ENCODE results near the gene ITGA3. TPM values are rescaled to one million over a fixed set of nuclear protein-coding genes. Genes with fewer than 3 reads are reported as not detected.

The ITGA3 gene
- total RNA-seq, 2 donors from 2014 or later, result 16.6 to 16.9 TPM

DNA sequence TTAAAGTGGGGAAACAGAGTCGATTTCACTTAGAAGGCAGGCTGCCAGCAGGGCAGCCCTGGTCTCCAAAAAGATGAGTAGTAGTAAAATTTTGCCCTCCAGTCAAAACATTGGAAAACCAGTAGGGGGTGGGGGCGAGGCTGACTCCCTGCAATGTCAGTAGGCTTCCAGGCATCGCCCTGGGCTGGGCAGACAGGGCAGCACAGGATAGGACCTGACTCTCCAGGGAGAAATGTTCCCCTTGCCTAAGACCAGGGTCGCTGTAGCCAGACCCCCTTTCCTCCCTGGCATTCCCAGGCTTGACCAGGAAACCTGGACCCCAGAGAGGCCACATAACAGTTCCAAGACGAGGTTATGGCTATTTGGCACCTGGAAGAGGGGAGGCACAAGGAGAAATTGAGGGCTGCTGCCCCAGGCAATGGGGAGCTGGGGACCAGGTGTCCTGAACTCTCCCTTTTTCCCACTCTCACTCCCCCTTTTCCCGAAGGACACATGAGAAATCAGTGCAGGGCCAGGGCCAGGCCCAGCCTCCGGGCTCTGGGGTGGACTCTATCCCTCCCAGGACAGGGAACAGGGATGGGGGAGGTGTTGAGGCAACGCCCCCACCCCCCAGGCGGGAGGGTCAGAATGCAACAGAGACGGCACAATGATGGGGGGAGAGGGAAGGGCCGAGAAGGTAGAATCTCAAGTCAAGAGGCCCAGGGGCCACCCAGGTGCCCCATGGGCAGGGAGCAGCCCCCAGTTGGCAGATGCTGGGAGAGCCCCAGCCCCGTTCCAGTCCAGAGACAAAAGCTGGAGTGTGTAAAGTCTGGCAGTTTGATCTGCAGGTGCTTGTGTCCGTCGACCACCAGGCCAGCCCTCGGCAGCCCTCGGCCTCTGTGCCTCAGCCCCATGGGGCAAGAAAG is 78.5 kb downstream of the ITGA3 start:
- Mint-ChIP-seq H3K27ac (no peak overlapping the region), H3K9me3 (no peaks in the 10 kb centered on the region), H3K4me1 (ENCODE audit: low read depth) (peaks cover 38% of the 10 kb centered on the region), H3K27me3 (ENCODE audit: low read depth) (peaks cover 7% of the 10 kb centered on the region), H3K4me3 (no peak overlapping the region), H3K36me3 (ENCODE audit: insufficient read depth in 2 of 2) (peaks cover 10 to 34% of the 10 kb centered on the region in 2 donors)
- DNase-seq (no peak), ATAC-seq (replicated peaks in 1 of 2) (no peak)

DNA sequence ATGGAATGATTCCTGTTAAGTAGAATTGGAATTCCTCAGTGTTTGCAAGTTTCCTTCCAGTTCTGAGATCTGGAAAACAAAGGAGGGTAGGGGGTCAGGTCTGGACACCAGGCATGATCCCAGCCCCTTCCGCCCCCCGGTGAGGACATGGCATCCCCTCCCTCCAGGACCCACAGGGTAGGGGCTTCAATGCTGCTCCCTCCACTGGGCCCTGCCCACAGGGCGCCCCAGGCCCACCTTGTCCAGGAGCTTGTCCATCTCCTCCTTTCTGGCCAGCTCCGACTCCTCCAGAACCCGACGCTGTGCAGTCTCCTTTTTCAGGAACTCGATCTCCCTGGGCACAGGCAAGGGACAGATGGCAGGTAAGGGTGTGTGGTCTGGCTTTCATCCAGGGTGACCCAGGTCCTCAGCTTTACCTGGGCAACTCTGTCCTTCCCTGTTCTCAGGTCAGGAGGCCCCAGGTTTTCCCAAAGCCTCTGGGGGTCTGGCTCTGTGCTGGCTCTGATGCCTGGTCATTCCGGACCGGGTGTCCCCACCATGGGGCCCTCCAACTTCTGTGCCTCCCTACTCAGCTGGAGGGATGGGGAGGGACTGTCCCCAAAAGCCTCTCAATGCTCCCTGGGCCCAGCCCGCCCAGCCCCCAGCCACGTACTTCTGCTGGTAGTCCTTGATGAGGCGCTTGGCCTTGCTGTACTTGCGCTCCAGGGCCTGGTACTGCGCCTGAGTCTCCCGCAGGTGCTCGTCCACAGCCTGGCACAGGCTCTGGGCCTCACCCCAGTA is 79.6 kb downstream of the ITGA3 start:
- DNase-seq, result no peak
- ATAC-seq (replicated peaks in 1 of 2), result no peak
- no peak overlapping the region for H3K27ac Mint-ChIP-seq
- no peak overlapping the region for H3K4me3 Mint-ChIP-seq
- peaks cover 49% of the 10 kb centered on the region for H3K4me1 Mint-ChIP-seq (ENCODE audit: low read depth)
- H3K36me3 Mint-ChIP-seq (ENCODE audit: insufficient read depth in 2 of 2), result peaks cover 10 to 38% of the 10 kb centered on the region in 2 donors
- H3K9me3 Mint-ChIP-seq, result no peaks in the 10 kb centered on the region
- H3K27me3 Mint-ChIP-seq (ENCODE audit: low read depth), result peaks cover 5% of the 10 kb centered on the region

DNA sequence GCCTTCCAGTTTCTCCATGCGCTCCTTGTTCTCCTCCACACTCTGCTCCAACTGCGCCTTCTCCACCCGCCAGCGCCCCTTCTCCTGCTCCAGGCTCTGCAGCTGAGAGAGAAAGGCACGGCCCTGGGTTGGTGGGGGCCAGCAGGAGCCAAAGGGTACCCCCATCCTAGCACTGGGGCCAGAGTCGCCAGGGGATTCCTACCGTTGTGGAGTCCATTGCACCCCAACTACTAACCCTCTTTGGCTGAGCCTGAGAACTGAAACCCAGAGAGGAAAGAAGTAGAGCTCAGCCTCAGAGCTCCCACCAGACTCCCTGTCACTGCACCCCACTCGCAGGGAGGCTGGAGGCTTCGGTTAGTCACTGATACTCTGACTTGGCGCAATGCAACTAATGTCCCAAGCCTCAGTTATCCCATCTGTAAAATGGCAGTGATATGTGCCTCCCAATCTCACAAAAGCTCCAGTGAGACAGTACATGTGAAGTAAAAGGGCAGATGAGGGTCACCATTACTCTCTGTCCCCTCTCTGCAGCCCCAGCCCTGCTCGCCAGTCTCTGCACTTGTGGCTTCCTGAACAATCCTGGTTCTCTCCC is 80.3 kb downstream of the ITGA3 start:
- Mint-ChIP-seq H3K27ac (no peak overlapping the region), H3K4me3 (no peak overlapping the region), H3K27me3 (ENCODE audit: low read depth) (no peaks in the 10 kb centered on the region), H3K9me3 (no peaks in the 10 kb centered on the region), H3K36me3 (ENCODE audit: insufficient read depth in 2 of 2) (peaks cover 10 to 38% of the 10 kb centered on the region in 2 donors), H3K4me1 (ENCODE audit: low read depth) (peaks cover 49% of the 10 kb centered on the region)
- ATAC-seq (replicated peaks in 1 of 2), result no peak
- no peak for DNase-seq

- H3K4me3 Mint-ChIP-seq, result no peak overlapping the region
- no peak overlapping the region for H3K27ac Mint-ChIP-seq
- H3K27me3 Mint-ChIP-seq (ENCODE audit: low read depth), result no peaks in the 10 kb centered on the region
These were observed 81.1 kb downstream of the ITGA3 start for GRCh38 chr17:50137042-50137441.

DNA sequence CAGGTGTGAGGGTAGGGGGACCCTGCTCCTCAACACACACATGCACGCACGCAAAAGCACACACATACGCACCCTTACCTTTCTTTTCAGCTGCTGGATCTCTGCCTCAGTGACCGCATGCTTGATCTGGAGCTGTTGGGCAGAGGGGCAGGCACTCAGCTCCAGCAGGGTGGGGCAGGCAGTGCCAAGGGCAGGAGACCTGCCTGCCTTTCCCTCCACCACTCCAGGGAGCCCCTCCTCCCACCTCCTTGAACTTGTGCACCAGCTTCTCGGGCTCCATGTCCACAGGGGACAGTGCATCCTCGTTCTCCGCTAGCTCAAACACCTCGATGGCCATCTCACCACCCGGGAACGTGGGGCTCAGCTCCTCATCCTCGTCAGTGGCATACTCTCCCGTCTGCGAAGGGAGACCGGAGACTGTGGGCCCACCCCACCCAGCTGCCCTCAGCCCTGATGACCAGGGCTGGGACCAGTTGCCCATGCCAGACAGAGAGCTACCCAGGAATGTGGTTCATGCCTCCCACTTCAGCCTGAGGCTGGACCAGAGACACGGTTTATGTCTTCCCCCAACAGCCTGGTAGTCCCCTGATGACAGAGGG is 83.4 kb downstream of the ITGA3 start:
- H3K4me1 Mint-ChIP-seq (ENCODE audit: low read depth), result peaks cover 64% of the 10 kb centered on the region
- ATAC-seq (replicated peaks in 1 of 2) (no peak), DNase-seq (no peak)
- H3K27me3 Mint-ChIP-seq (ENCODE audit: low read depth), result no peaks in the 10 kb centered on the region
- H3K36me3 Mint-ChIP-seq (ENCODE audit: insufficient read depth in 2 of 2), result peaks cover 16 to 44% of the 10 kb centered on the region in 2 donors
- no peaks in the 10 kb centered on the region for H3K9me3 Mint-ChIP-seq
- H3K4me3 Mint-ChIP-seq, result no peak overlapping the region
- no peak overlapping the region for H3K27ac Mint-ChIP-seq

More at GRCh38 chr17:50137042-50137441, 81.1 kb downstream of the ITGA3 start:
- H3K9me3 Mint-ChIP-seq, result no peaks in the 10 kb centered on the region
- ATAC-seq (replicated peaks in 1 of 2) (no peak), DNase-seq (no peak)
- H3K36me3 Mint-ChIP-seq (ENCODE audit: insufficient read depth in 2 of 2), result peaks cover 15 to 44% of the 10 kb centered on the region in 2 donors
- H3K4me1 Mint-ChIP-seq (ENCODE audit: low read depth), result peaks cover 49% of the 10 kb centered on the region

Other genes starting within 250 kb of the ITGA3 start
- gene TAC4, start 208.0 kb upstream of the ITGA3 start, total RNA-seq, result not detected
- 1 to 10 TPM; 1.9 to 3.0 TPM for gene DLX4, start 86.9 kb upstream of the ITGA3 start, total RNA-seq
- gene DLX3, start 60.9 kb upstream of the ITGA3 start, total RNA-seq, result under 1 TPM in 1 of 2 donors, not detected in 1; 0.12 TPM
- 10 to 100 TPM; 26.6 to 34.6 TPM for gene PDK2, start 39.2 kb downstream of the ITGA3 start, total RNA-seq
- gene SAMD14, start 74.0 kb downstream of the ITGA3 start, total RNA-seq, result 1 to 10 TPM; 3.3 to 6.9 TPM
- 100 to 1,000 TPM; 111 to 128 TPM for gene PPP1R9B, start 94.6 kb downstream of the ITGA3 start, total RNA-seq
- 1 to 10 TPM; 1.7 to 2.3 TPM for gene SGCA, start 109.9 kb downstream of the ITGA3 start, total RNA-seq
- gene COL1A1, start 145.5 kb downstream of the ITGA3 start, total RNA-seq, result 10 to 100 TPM in 1 of 2 donors, 1 to 10 TPM in 1; 9.8 to 10.3 TPM
- gene TMEM92, start 218.4 kb downstream of the ITGA3 start, total RNA-seq, result under 1 TPM in 1 of 2 donors, not detected in 1; 0.51 TPM

Data from activated T-cell treated with anti-CD3 and anti-CD28 coated beads, Interleukin-2, amount 50 U/mL, for 72 hours (primary cell).